RPMI8226 (cell line): ENCODE data around the gene ALOX12B.
A peak's percentile ranks its signal among the peaks of the same experiment; 100 is the strongest.
"Not testable (repeated sequence)": the region's sequence is repeated elsewhere in the genome, so short reads cannot be mapped to it uniquely, and the experiment has no call there.

ENCODE experiments used
- DNase-seq: peaks from one replicate; pipeline ENCODE4 v3.0.0-alpha.2; 2015

ALOX12B gene

GRCh38 chr17:8063761-8064534 lies 23.6 kb downstream of the ALOX12B start:
- no peak for DNase-seq

- peak; percentile 7 for DNase-seq
Measured at GRCh38 chr17:8062807-8063483, 24.6 kb downstream of the ALOX12B start.

GRCh38 chr17:8062435-8062806 lies 25.1 kb downstream of the ALOX12B start:
- DNase-seq, result peak; percentile 33

- DNase-seq, result not testable (repeated sequence)
Measured at GRCh38 chr17:8061851-8062250, 25.7 kb downstream of the ALOX12B start.

- DNase-seq, result peak; percentile 72
Measured at GRCh38 chr17:8060274-8060673, 27.2 kb downstream of the ALOX12B start.

GRCh38 chr17:8059131-8059530 lies 28.4 kb downstream of the ALOX12B start:
- DNase-seq, result no peak

- peak; percentile 76 for DNase-seq
Measured at GRCh38 chr17:8057691-8058114, 29.8 kb downstream of the ALOX12B start.

- DNase-seq, result no peak
Measured at GRCh38 chr17:8056976-8057625, 30.4 kb downstream of the ALOX12B start.

GRCh38 chr17:8056232-8056975 lies 31.1 kb downstream of the ALOX12B start:
- DNase-seq, result no peak

GRCh38 chr17:8055851-8056231 lies 31.7 kb downstream of the ALOX12B start:
- DNase-seq, result no peak

- DNase-seq, result no peak
Measured at GRCh38 chr17:8053600-8053999, 33.9 kb downstream of the ALOX12B start.

- no peak for DNase-seq
Measured at GRCh38 chr17:8052256-8053252, 35.0 kb downstream of the ALOX12B start.

GRCh38 chr17:8051831-8052230 lies 35.7 kb downstream of the ALOX12B start:
- DNase-seq, result no peak

- DNase-seq, result no peak
Measured at GRCh38 chr17:8048736-8049135, 38.8 kb downstream of the ALOX12B start.

GRCh38 chr17:8048236-8048635 lies 39.3 kb downstream of the ALOX12B start:
- DNase-seq, result no peak

GRCh38 chr17:8047769-8048110 lies 39.8 kb downstream of the ALOX12B start:
- no peak for DNase-seq

- no peak for DNase-seq
Measured at GRCh38 chr17:8046929-8047768, 40.4 kb downstream of the ALOX12B start.

- no peak for DNase-seq
Measured at GRCh38 chr17:8046306-8046928, 41.1 kb downstream of the ALOX12B start.

- no peak for DNase-seq
Measured at GRCh38 chr17:8044819-8045810, 42.4 kb downstream of the ALOX12B start.
